K562 (cell line): Measurements from ENCODE around the gene TMC2. TPM values are rescaled to one million over a fixed set of nuclear protein-coding genes. Genes with fewer than 3 reads are reported as not detected.

Source experiments
- ATAC-seq: fragments of 200-7000 bp; cut with Tn5 transposase; 3 replicates; pipeline ENCODE4 v1.9.1; 2020; ENCODE audit warnings: moderate library complexity
- BruUV-seq: library from RNA; stranded (reverse); fragments of 400-500 nt; replicated peaks from 2 replicates; lab custom pipeline; 2021; lab: Mats Ljungman, UMichigan
- CTCF ChIA-PET: fragments of 300-600 bp; formaldehyde crosslinking; extraction: SDS; loops from one replicate; lab custom pipeline; 2021; ENCODE audit warnings: low intra/inter-chr PET ratio; lab: Yijun Ruan, JAX
- POLR2A ChIA-PET: fragments of 300-600, 350-650 bp; sonication (Branson Sonifier 250); formaldehyde crosslinking; extraction: SDS; loops from one replicate; lab custom pipeline; 2021; ENCODE audit warnings: antibody characterized with exemption, inconsistent platforms; lab: Yijun Ruan, JAX
- DNase-seq, 4 experiments: peaks; one replicate each; pipeline versions ENCODE4 v3.0.0 to v3.0.0-alpha.2; 2011 to 2018; ENCODE audit warnings: low spot score in 3 of 4, mixed read lengths in 3 of 4; ENCODE audit errors: extremely low read depth in 1 of 4
- FAIRE-seq: peaks from 2 replicates; lab custom pipeline; 2011; peaks lifted over from hg19 to GRCh38; lab: Jason Lieb, UNC
- H2AFZ ChIP-seq: 2 replicates; pipeline ENCODE4 v1.6.0; 2011; ENCODE audit warnings: low read depth, low read length, control low read depth, inconsistent platforms
- H3K27ac ChIP-seq: fragments of 200-600 bp; 3 replicates; pipeline ENCODE4 v1.8.0; 2011; ENCODE audit warnings: low read depth, mild to moderate bottlenecking, control low read depth, inconsistent platforms, low read length, moderate library complexity, mixed read lengths; ENCODE audit errors: extremely low read depth
- H3K27me3 ChIP-seq, 2 experiments: fragments of 300-600 bp in 1 of 2; 2 replicates in 1 of 2; 3 replicates in 1 of 2; pipeline versions ENCODE4 v1.6.0 to v1.8.0; 2011; ENCODE audit warnings: inconsistent platforms in 2 of 2, low read length in 2 of 2, mild to moderate bottlenecking in 1 of 2, mixed read lengths in 1 of 2, moderate library complexity in 1 of 2; ENCODE audit not compliant: control insufficient read depth in 2 of 2, insufficient read depth in 2 of 2
- H3K36me3 ChIP-seq: fragments of 300-600 bp; 3 replicates; pipeline ENCODE4 v1.8.0; 2011; ENCODE audit warnings: mild to moderate bottlenecking, low read length, inconsistent platforms; ENCODE audit not compliant: control insufficient read depth, insufficient read depth
- H3K4me1 ChIP-seq, 2 experiments: fragments of 200-600 bp in 1 of 2; replicated peaks in 1 of 2; 2 replicates in 1 of 2; 3 replicates in 1 of 2; pipeline versions ENCODE4 v1.5.1 to v1.8.0; 2011; ENCODE audit warnings: inconsistent platforms in 2 of 2, low read length in 2 of 2, mild to moderate bottlenecking in 1 of 2, mixed read lengths in 1 of 2, moderate library complexity in 1 of 2; ENCODE audit not compliant: control insufficient read depth in 2 of 2, insufficient read depth in 2 of 2
- H3K4me2 ChIP-seq: 2 replicates; pipeline ENCODE4 v1.6.1; 2011; ENCODE audit warnings: low read length, control low read depth, inconsistent platforms, mixed read lengths; ENCODE audit not compliant: insufficient read depth
- H3K4me3 ChIP-seq: fragments of 200-600 bp; sonication (generic), shearing (Covaris generic); 2 replicates; pipeline ENCODE4 v1.5.1; 2016; ENCODE audit warnings: control low read depth, inconsistent platforms
- H3K79me2 ChIP-seq: fragments of 200-600 bp; 3 replicates; pipeline ENCODE4 v1.8.0; 2011; ENCODE audit warnings: low read length, inconsistent platforms; ENCODE audit not compliant: control insufficient read depth, insufficient read depth
- H3K9ac ChIP-seq, 2 experiments: 2 replicates each; pipeline versions ENCODE4 v1.6.0 to v1.6.1; 2011; ENCODE audit warnings: low read depth in 2 of 2, low read length in 2 of 2, control low read depth in 1 of 2, inconsistent platforms in 1 of 2, mild to moderate bottlenecking in 1 of 2, mixed read lengths in 1 of 2; ENCODE audit not compliant: insufficient read depth in 1 of 2
- H3K9me1 ChIP-seq: one replicate; pipeline ENCODE4 v1.6.0; 2011; ENCODE audit warnings: inconsistent platforms, mild to moderate bottlenecking, low read length, moderate library complexity; ENCODE audit not compliant: control insufficient read depth, insufficient read depth
- H3K9me3 ChIP-seq: replicated peaks from 2 replicates; pipeline ENCODE4 v1.5.1; 2011; ENCODE audit warnings: low read depth, low read length, inconsistent platforms; ENCODE audit not compliant: control insufficient read depth, insufficient read depth
- H4K20me1 ChIP-seq: replicated peaks from 2 replicates; pipeline ENCODE4 v1.6.1; 2011; ENCODE audit warnings: low read length, inconsistent platforms, mixed read lengths; ENCODE audit not compliant: control insufficient read depth, insufficient read depth
- ATF7 ChIP-seq: fragments of 450-650 bp; IDR thresholded peaks from 2 replicates; pipeline ENCODE4 v1.7.1; 2014; ENCODE audit warnings: mild to moderate bottlenecking, moderate library complexity
- BDP1 ChIP-seq: IDR thresholded peaks from 3 replicates; pipeline ENCODE4 v1.6.1; 2011; ENCODE audit not compliant: insufficient read length, insufficient read depth
- CEBPG ChIP-seq, 3 experiments: fragments of 200-800 bp in 1 of 3; sonication (Bioruptor generic) in 1 of 3; sonication (generic) in 1 of 3; formaldehyde crosslinking in 1 of 3; IDR thresholded peaks in 2 of 3; conservative IDR thresholded peaks in 1 of 3; 2 replicates each; pipeline versions ENCODE4 v1.6.1 to v1.8.0; 2016 to 2022; ENCODE audit warnings: missing compliant biosample characterization in 2 of 3, missing genetic modification characterization in 2 of 3, mild to moderate bottlenecking in 1 of 3, missing genetic modification reagents in 1 of 3
- DDX20 ChIP-seq: fragments of 450-650 bp; IDR thresholded peaks from 2 replicates; pipeline ENCODE4 v1.6.1; 2016; ENCODE audit warnings: missing genetic modification characterization, low read depth, mild to moderate bottlenecking, missing compliant biosample characterization, moderate library complexity
- E2F6 ChIP-seq, 2 experiments: IDR thresholded peaks; 2 replicates each; pipeline ENCODE4 v1.6.1; 2011; ENCODE audit warnings: borderline replicate concordance in 1 of 2, control low read depth in 1 of 2, low read depth in 1 of 2, low read length in 1 of 2, mild to moderate bottlenecking in 1 of 2, mixed read lengths in 1 of 2, moderate library complexity in 1 of 2; ENCODE audit not compliant: insufficient read depth in 1 of 2, insufficient read length in 1 of 2, poor library complexity in 1 of 2, severe bottlenecking in 1 of 2; ENCODE audit errors: extremely low read depth in 1 of 2
- ETV6 ChIP-seq, 3 experiments: fragments of 150-350 bp in 1 of 3; sonication (generic) in 1 of 3; formaldehyde crosslinking in 1 of 3; IDR thresholded peaks; 2 replicates each; pipeline versions ENCODE4 v1.6.1 to v1.8.0; 2014 to 2022; ENCODE audit warnings: borderline replicate concordance in 2 of 3, low read depth in 2 of 3, antibody characterized with exemption in 1 of 3, low read length in 1 of 3, mild to moderate bottlenecking in 1 of 3, missing genetic modification reagents in 1 of 3
- JUNB ChIP-seq: fragments of 450-650 bp; formaldehyde crosslinking; conservative IDR thresholded peaks from 2 replicates; pipeline ENCODE4 v1.4.0; 2020; ENCODE audit warnings: mild to moderate bottlenecking
- KDM2B ChIP-seq: fragments of 250-450 bp; sonication (Bioruptor Pico); IDR thresholded peaks from 2 replicates; pipeline ENCODE4 v1.8.0; 2021; ENCODE audit warnings: mild to moderate bottlenecking, moderate library complexity
- RB1 ChIP-seq: fragments of 450-650 bp; IDR thresholded peaks from 2 replicates; pipeline ENCODE4 v1.6.1; 2017; ENCODE audit warnings: low read depth, mild to moderate bottlenecking
- SIRT6 ChIP-seq: IDR thresholded peaks from one replicate; pipeline ENCODE4 v1.6.1; 2012; ENCODE audit warnings: low read depth, mild to moderate bottlenecking, control low read depth, inconsistent platforms, low read length, moderate library complexity
- SMAD1 ChIP-seq: fragments of 150-350 bp; IDR thresholded peaks from 2 replicates; pipeline ENCODE4 v1.6.1; 2014; ENCODE audit warnings: low read length, low read depth; ENCODE audit not compliant: partially characterized antibody
- TBL1XR1 ChIP-seq, 2 experiments: IDR thresholded peaks; 2 replicates each; pipeline ENCODE4 v1.6.1; 2012; ENCODE audit warnings: improper control_type of control experiment in 2 of 2, low read length in 2 of 2, mild to moderate bottlenecking in 1 of 2
- TFAM ChIP-seq: fragments of 250-450 bp; sonication (Bioruptor Pico); conservative IDR thresholded peaks from 2 replicates; pipeline ENCODE4 v1.5.0; 2021; ENCODE audit warnings: mild to moderate bottlenecking, moderate library complexity
- ZC3H4 ChIP-seq: sonication (generic); formaldehyde crosslinking; IDR thresholded peaks from 2 replicates; pipeline ENCODE4 v1.9.0; 2021; ENCODE audit warnings: missing genetic modification reagents, borderline replicate concordance
- ZNF12 ChIP-seq: sonication (generic); formaldehyde crosslinking; IDR thresholded peaks from 2 replicates; pipeline ENCODE4 v1.4.0; 2020; ENCODE audit warnings: mild to moderate bottlenecking, missing genetic modification reagents
- ZNF175 ChIP-seq: fragments of 200-800 bp; sonication (Bioruptor generic); IDR thresholded peaks from 2 replicates; pipeline ENCODE4 v1.6.1; 2016; ENCODE audit warnings: low read depth, mild to moderate bottlenecking, missing genetic modification characterization, missing compliant biosample characterization
- ZNF232 ChIP-seq: sonication (generic); formaldehyde crosslinking; IDR thresholded peaks from 2 replicates; pipeline ENCODE4 v1.8.0; 2022; ENCODE audit warnings: mild to moderate bottlenecking, missing genetic modification reagents
- ZNF408 ChIP-seq: fragments of 250-450 bp; sonication (Bioruptor Pico); IDR thresholded peaks from 2 replicates; pipeline ENCODE4 v1.4.0; 2020; ENCODE audit warnings: low read depth, mild to moderate bottlenecking, moderate library complexity
- ZNF445 ChIP-seq: fragments of 250-450 bp; sonication (Bioruptor Pico); IDR thresholded peaks from 2 replicates; pipeline ENCODE4 v1.4.0; 2020; ENCODE audit warnings: low read depth, mild to moderate bottlenecking, moderate library complexity
- ZNF449 ChIP-seq: fragments of 250-450 bp; sonication (Bioruptor Pico); IDR thresholded peaks from 2 replicates; pipeline ENCODE4 v1.8.0; 2022; ENCODE audit warnings: moderate library complexity, mild to moderate bottlenecking, inconsistent platforms
- ZNF589 ChIP-seq: fragments of 200-800 bp; sonication (Bioruptor generic); IDR thresholded peaks from 2 replicates; pipeline ENCODE4 v1.6.1; 2016; ENCODE audit warnings: low read depth, missing genetic modification characterization, missing compliant biosample characterization
- WGBS: fragments of 100-300 bp; shearing (Covaris generic); methylation state at CpG from one replicate; pipeline ENCODE4 v1.1.6; 2016; ENCODE audit warnings: low coverage, mixed read lengths; ENCODE audit not compliant: insufficient coverage; ENCODE audit errors: missing lambda C conversion rate; 5-methylcytosine and 5-hydroxymethylcytosine counted together
- in situ Hi-C: fragments of 300-500 bp; cut with MboI; formaldehyde crosslinking; loops from 4 replicates; pipeline ENCODE4 v1.15.0; 2018; ENCODE audit warnings: inconsistent platforms, mixed read lengths
- intact Hi-C: fragments of 100-400 bp; cut with micrococcal nuclease; formaldehyde crosslinking; loops from 2 replicates; pipeline ENCODE4 v1.14.2; 2022
- polyA plus RNA-seq, 8 experiments: library from polyadenylated mRNA; depleted of rRNA in 4 of 8; stranded (reverse) in 5 of 8; unstranded in 3 of 8; fragments of >200 nt; fragmentation: Nextera tagmentation in 2 of 8; fragmentation: Illumina TruSeq in 1 of 8; extraction: Ambion mirVana in 2 of 8; extraction: Trizol in 1 of 8; gene quantifications; 2 replicates each; pipeline versions ENCODE4 v1.2.1 to v1.2.3, GENCODE V29; 2011 to 2014; ENCODE audit warnings: inconsistent platforms in 1 of 8, missing spikeins in 1 of 8
- total RNA-seq, 7 experiments: library from RNA; depleted of rRNA in 6 of 7; stranded (reverse); fragments of >200 nt in 6 of 7; fragmentation: Illumina TruSeq in 2 of 7; extraction: Trizol in 2 of 7; gene quantifications; 2 replicates each; pipeline versions ENCODE4 v1.2.1 to v1.2.3, GENCODE V29; 2011 to 2021; ENCODE audit warnings: low replicate concordance in 1 of 7

TMC2 gene
- total and polyA plus RNA-seq, 9 of the 15 experiments (the other 6 are each of a cell fraction or from before 2014, with no cell fraction given), result not detected

- ATAC-seq, result 0 out of 3 replicates have a peak, but pooled peaks have one; percentile 22
- peaks cover 7 to 46% of the 10 kb centered on the region in 2 experiments for H3K27me3 ChIP-seq
- no peak overlapping the region for H3K4me3 ChIP-seq
- no peak for FAIRE-seq
- BruUV-seq, result no TSS peak
- 1% methylated on average over 8 of the region's 8 CpGs for WGBS
- no peaks in the 10 kb centered on the region for H3K9me1 ChIP-seq
- in situ Hi-C loops (no loop called here), intact Hi-C loops (no loop called here)
- H3K36me3 ChIP-seq, result no peaks in the 10 kb centered on the region
- H4K20me1 ChIP-seq, result no peaks in the 10 kb centered on the region
- H2AFZ ChIP-seq, result no peak overlapping the region
- CTCF ChIA-PET, result no interaction called here
- no peak for DNase-seq
- no peak overlapping the region for H3K27ac ChIP-seq
- H3K9ac ChIP-seq, result no peak overlapping the region
- POLR2A ChIA-PET, result interaction anchor here (1.2 kb wide), 1 partner anchor 8 kb away, joined by 3 read pairs; no protein-coding TSS in a partner anchor
- H3K4me1 ChIP-seq, result peaks cover 0 to 8% of the 10 kb centered on the region in 2 experiments; a peak in 1 of 5 replicates
- no peaks in the 10 kb centered on the region for H3K9me3 ChIP-seq
- no peak overlapping the region for H3K4me2 ChIP-seq
- no peaks in the 10 kb centered on the region for H3K79me2 ChIP-seq
- TF ChIP-seq KDM2B (CRISPR knock-in tag) (no peak), TBL1XR1 (IDR thresholded peaks at IDR 0.05; ENCODE audit: low read length in 2 of 2) (no peak), ZNF232 (CRISPR knock-in tag) (no peak), TFAM (CRISPR knock-in tag) (no peak), RB1 (no peak), ZNF589 (CRISPR knock-in tag) (no peak), E2F6 (IDR thresholded peaks at IDR 0.05; ENCODE audit: borderline replicate concordance in 1 of 2, extremely low read depth in 1 of 2, insufficient read depth in 1 of 2, insufficient read length in 1 of 2, low read depth in 1 of 2, low read length in 1 of 2, poor library complexity in 1 of 2, severe bottlenecking in 1 of 2) (no peak), BDP1 (no peak), SIRT6 (no peak), DDX20 (tag) (no peak), ETV6 (IDR thresholded peaks at IDR 0.05; ENCODE audit: borderline replicate concordance in 1 of 2, low read depth in 2 of 2, low read length in 1 of 2) (no peak), ETV6 (CRISPR knock-in tag; IDR thresholded peaks at IDR 0.05; ENCODE audit: borderline replicate concordance) (no peak), ZNF12 (CRISPR knock-in tag) (no peak), ATF7 (peak; percentile 47; the same call in 1 of the 2 replicates), JUNB (CRISPR knock-in tag) (no peak), ZNF445 (no peak), CEBPG (CRISPR knock-in tag; IDR thresholded peaks at IDR 0.05) (no peak), CEBPG (tag; conservative IDR thresholded peaks at IDR 0.05 in 1 of 2, IDR thresholded peaks at IDR 0.05 in 1 of 2) (peak; percentile 29 to 37; a peak in 2 of 4 replicates), ZC3H4 (CRISPR knock-in tag) (no peak), ZNF175 (CRISPR knock-in tag) (no peak), ZNF449 (CRISPR knock-in tag) (no peak), SMAD1 (no peak), ZNF408 (no peak)
Measured at GRCh38 chr20:2563116-2563515, 26.7 kb downstream of the TMC2 start.
